ENCODE measurements around the gene FFAR1. TPM values are rescaled to one million over a fixed set of nuclear protein-coding genes. Genes with fewer than 3 reads are reported as not detected.

FFAR1 gene
- total RNA-seq, 6 donors from 2014 or later, result 0.17 TPM; not detected in 5

GRCh38 chr19:35334144-35334753, 13.5 kb upstream of the FFAR1 start:
- TF ChIP-seq, protein P1, sequence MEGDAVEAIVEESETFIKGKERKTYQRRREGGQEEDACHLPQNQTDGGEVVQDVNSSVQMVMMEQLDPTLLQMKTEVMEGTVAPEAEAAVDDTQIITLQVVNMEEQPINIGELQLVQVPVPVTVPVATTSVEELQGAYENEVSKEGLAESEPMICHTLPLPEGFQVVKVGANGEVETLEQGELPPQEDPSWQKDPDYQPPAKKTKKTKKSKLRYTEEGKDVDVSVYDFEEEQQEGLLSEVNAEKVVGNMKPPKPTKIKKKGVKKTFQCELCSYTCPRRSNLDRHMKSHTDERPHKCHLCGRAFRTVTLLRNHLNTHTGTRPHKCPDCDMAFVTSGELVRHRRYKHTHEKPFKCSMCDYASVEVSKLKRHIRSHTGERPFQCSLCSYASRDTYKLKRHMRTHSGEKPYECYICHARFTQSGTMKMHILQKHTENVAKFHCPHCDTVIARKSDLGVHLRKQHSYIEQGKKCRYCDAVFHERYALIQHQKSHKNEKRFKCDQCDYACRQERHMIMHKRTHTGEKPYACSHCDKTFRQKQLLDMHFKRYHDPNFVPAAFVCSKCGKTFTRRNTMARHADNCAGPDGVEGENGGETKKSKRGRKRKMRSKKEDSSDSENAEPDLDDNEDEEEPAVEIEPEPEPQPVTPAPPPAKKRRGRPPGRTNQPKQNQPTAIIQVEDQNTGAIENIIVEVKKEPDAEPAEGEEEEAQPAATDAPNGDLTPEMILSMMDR (IDR thresholded peaks at IDR 0.05), result no peak
- TF ChIP-seq EP300 (IDR thresholded peaks at IDR 0.05) (no peak), POLR2A (IDR thresholded peaks at IDR 0.05) (no peak), POLR2AphosphoS5 (IDR thresholded peaks at IDR 0.05) (no peak)
- ATAC-seq (ENCODE audit: low FRiP score in 2 of 2), result no peak
- WGBS, 2 donors, result 83 to 86% methylated on average over 10 of the region's 10 CpGs

DNA sequence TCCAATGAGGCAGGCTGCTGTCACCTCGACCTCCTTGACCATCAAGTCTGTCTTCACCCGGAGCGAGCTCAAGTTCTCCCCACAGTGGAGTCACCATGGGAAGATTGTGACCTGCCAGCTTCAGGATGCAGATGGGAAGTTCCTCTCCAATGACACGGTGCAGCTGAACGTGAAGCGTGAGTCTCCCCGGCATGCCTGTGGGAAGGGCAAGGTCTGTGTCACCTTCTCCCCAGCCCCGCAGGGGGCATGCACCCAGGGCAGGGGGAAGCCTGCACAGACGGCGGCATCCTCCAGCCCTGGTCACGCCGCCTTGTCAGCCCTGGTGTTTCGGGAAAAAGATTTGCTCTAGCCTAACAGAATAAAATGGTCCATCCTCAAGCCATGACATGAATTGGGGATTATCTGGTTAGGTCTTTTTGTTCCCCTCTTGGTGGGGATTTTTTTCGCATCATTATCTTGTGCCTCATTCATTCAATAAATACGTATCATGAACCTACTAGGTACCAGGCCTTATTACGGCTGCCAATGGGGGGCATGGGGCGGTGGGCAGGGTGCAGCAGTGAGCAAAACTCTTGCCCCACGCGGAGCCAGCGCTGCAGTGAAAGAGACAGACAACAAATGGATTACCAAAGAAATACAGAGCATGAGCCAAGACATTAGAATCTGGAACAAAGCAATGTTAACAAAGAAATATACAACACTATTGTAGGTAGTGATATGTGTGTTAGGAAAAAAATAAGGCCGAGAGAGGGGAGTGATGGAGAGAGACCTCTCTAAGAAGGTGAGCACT, 11.3 kb upstream of the FFAR1 start:
- 86 to 87% methylated on average over 21 of the region's 21 CpGs for WGBS, 2 donors
- DNase-seq (no peak), ATAC-seq (ENCODE audit: low FRiP score in 2 of 2) (no peak)
- H3K4me3 ChIP-seq, result no peak overlapping the region
- H3K27ac ChIP-seq, result no peak overlapping the region
- no peaks in the 10 kb centered on the region for H3K27me3 ChIP-seq
- TF ChIP-seq, protein P1 (IDR thresholded peaks at IDR 0.05), result no peak
- no peaks in the 10 kb centered on the region for H3K36me3 ChIP-seq
- no peaks in the 10 kb centered on the region for H3K4me1 ChIP-seq
- H3K9me3 ChIP-seq, result no peaks in the 10 kb centered on the region

More at GRCh38 chr19:35334144-35334753, 13.5 kb upstream of the FFAR1 start:
- H3K4me1 ChIP-seq, result no peaks in the 10 kb centered on the region
- no peaks in the 10 kb centered on the region for H3K27me3 ChIP-seq
- no peaks in the 10 kb centered on the region for H3K36me3 ChIP-seq
- H3K9me3 ChIP-seq, result no peaks in the 10 kb centered on the region
- H3K27ac ChIP-seq, result no peak overlapping the region
- no peak overlapping the region for H3K4me3 ChIP-seq
- DNase-seq, result no peak

DNA sequence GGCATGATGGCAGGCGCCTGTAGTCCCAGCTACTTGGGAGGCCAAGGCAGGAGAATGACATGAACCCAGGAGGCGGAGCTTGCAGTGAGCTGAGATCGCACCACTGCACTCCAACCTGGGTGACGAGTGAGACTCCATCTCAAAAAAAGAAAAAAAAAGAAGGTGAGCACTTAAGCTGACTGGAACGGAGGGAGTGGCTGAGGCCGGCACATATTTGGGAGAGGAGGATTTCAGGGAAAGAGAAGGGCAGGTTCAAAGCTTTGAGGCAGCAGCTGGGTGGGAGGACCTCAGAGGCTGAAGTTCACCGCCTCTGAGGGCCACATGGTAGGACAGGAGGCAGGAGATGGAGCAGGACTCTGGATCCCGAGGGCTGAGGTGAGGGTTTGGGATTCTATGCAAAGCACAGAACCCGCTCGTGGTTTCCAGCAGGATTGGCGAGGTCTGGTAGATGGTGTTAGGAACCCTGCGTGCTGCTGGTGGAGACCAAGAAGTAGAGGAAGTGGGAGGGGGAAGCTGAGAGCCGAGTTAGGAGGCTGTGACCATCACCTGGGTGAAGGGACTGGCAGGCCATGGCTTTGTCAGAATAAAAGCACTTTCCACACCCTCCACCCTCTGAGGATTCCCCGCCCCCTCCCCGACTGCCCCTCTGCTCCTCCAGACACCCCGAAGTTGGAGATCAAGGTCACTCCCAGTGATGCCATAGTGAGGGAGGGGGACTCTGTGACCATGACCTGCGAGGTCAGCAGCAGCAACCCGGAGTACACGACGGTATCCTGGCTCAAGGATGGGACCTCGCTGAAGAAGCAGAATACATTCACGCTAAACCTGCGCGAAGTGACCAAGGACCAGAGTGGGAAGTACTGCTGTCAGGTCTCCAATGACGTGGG, 10.4 kb upstream of the FFAR1 start:
- no peak for DNase-seq
- 75 to 86% methylated on average over 21 to 25 of the region's 25 CpGs for WGBS, 2 donors
- Histone ChIP-seq H3K4me1 (no peaks in the 10 kb centered on the region), H3K27me3 (no peaks in the 10 kb centered on the region), H3K9me3 (no peaks in the 10 kb centered on the region), H3K27ac (no peak overlapping the region), H3K4me3 (no peak overlapping the region), H3K36me3 (no peaks in the 10 kb centered on the region)
- ATAC-seq (ENCODE audit: low FRiP score in 2 of 2), result no peak
- no peak for TF ChIP-seq POLR2A (IDR thresholded peaks at IDR 0.05)
- TF ChIP-seq POLR2AphosphoS5 (IDR thresholded peaks at IDR 0.05), result no peak
- no peak for TF ChIP-seq EP300 (IDR thresholded peaks at IDR 0.05)
- TF ChIP-seq, protein P1 (IDR thresholded peaks at IDR 0.05), result no peak

- H3K27ac ChIP-seq, result no peak overlapping the region
- TF ChIP-seq, protein P1 (IDR thresholded peaks at IDR 0.05), result no peak
- TF ChIP-seq EP300 (IDR thresholded peaks at IDR 0.05) (no peak), POLR2A (IDR thresholded peaks at IDR 0.05) (no peak), POLR2AphosphoS5 (IDR thresholded peaks at IDR 0.05) (no peak)
- no peaks in the 10 kb centered on the region for H3K36me3 ChIP-seq
- WGBS, 2 donors, result 83 to 86% methylated on average over 5 to 12 of the region's 13 CpGs
- DNase-seq (no peak), ATAC-seq (ENCODE audit: low FRiP score in 2 of 2) (no peak)
- no peaks in the 10 kb centered on the region for H3K9me3 ChIP-seq
- no peaks in the 10 kb centered on the region for H3K4me1 ChIP-seq
- no peaks in the 10 kb centered on the region for H3K27me3 ChIP-seq
- no peak overlapping the region for H3K4me3 ChIP-seq
Observed at GRCh38 chr19:35337984-35338296, 9.8 kb upstream of the FFAR1 start.

Measured in upper lobe of left lung (tissue), 6 donors.